ENCODE measurements around the gene TTC28. TPM values are rescaled to one million over a fixed set of nuclear protein-coding genes. Genes with fewer than 3 reads are reported as not detected.

Gene TTC28
- total and polyA plus RNA-seq, 7 experiments from 2014 or later = 0.50 to 8.3 (median 4.2) TPM

- Histone ChIP-seq H3K27me3 (ENCODE audit: control insufficient read depth in 2 of 2, insufficient read depth in 2 of 2, low read length in 2 of 2) (no peaks in the 10 kb centered on the region), H3K4me1 (ENCODE audit: control insufficient read depth in 2 of 2, insufficient read depth in 2 of 2, low read length in 2 of 2) (no peaks in the 10 kb centered on the region), H3K36me3 (ENCODE audit: control insufficient read depth in 2 of 3, insufficient read depth in 3 of 3, low read length in 3 of 3) (no peaks in the 10 kb centered on the region), H3K4me3 (ENCODE audit: low read length) (no peak overlapping the region), H3K27ac (ENCODE audit: low read depth, low read length) (no peak overlapping the region), H3K9me3 (ENCODE audit: control insufficient read depth in 2 of 3, low read length in 3 of 3) (no peaks in the 10 kb centered on the region)
- ChIA-PET POLR2A (no interaction called here), CTCF (no interaction called here)
- H3K9me3 Mint-ChIP-seq = peaks cover 0 to 10% (median 3%) of the 10 kb centered on the region in 11 donors
- intact Hi-C loops (cut with micrococcal nuclease) = no loop called here
- no peak for ATAC-seq
- no peak for DNase-seq
- H3K4me3 Mint-ChIP-seq = no peak overlapping the region
- peaks cover 0 to 8% (median 5%) of the 10 kb centered on the region in 7 donors for H3K4me1 Mint-ChIP-seq
- H3K27me3 Mint-ChIP-seq = peaks cover 0 to 15% (median 11%) of the 10 kb centered on the region in 5 donors
- peaks cover 0 to 7% (median 4%) of the 10 kb centered on the region in 5 donors for H3K36me3 Mint-ChIP-seq
- H3K27ac Mint-ChIP-seq = no peak overlapping the region
Observed at GRCh38 chr22:28188178-28188879, 491.3 kb downstream of the TTC28 start.

GRCh38 chr22:28187612-28188011 is 492.0 kb downstream of the TTC28 start:
- Mint-ChIP-seq H3K36me3 (peaks cover 0 to 7% (median 4%) of the 10 kb centered on the region in 5 donors), H3K4me3 (no peak overlapping the region), H3K9me3 (peaks cover 0 to 4% (median 2%) of the 10 kb centered on the region in 11 donors), H3K4me1 (peaks cover 0 to 6% (median 4%) of the 10 kb centered on the region in 7 donors), H3K27me3 (peaks cover 0 to 15% (median 11%) of the 10 kb centered on the region in 5 donors), H3K27ac (no peak overlapping the region)
- ChIA-PET CTCF (no interaction called here), POLR2A (no interaction called here)
- H3K27me3 ChIP-seq (ENCODE audit: control insufficient read depth in 2 of 2, insufficient read depth in 2 of 2, low read length in 2 of 2) = no peaks in the 10 kb centered on the region
- intact Hi-C loops (cut with micrococcal nuclease) = no loop called here
- no peak overlapping the region for H3K27ac ChIP-seq (ENCODE audit: low read depth, low read length)
- H3K4me1 ChIP-seq (ENCODE audit: control insufficient read depth in 2 of 2, insufficient read depth in 2 of 2, low read length in 2 of 2) = no peaks in the 10 kb centered on the region
- ATAC-seq (no peak), DNase-seq (no peak)
- no peaks in the 10 kb centered on the region for H3K36me3 ChIP-seq (ENCODE audit: control insufficient read depth in 2 of 3, insufficient read depth in 3 of 3, low read length in 3 of 3)
- no peaks in the 10 kb centered on the region for H3K9me3 ChIP-seq (ENCODE audit: control insufficient read depth in 2 of 3, low read length in 3 of 3)
- H3K4me3 ChIP-seq (ENCODE audit: low read length) = no peak overlapping the region

- DNase-seq (no peak), ATAC-seq (no peak)
- H3K27ac Mint-ChIP-seq = no peak overlapping the region
- no peaks in the 10 kb centered on the region for H3K9me3 ChIP-seq (ENCODE audit: control insufficient read depth in 2 of 3, low read length in 3 of 3)
- H3K4me3 ChIP-seq (ENCODE audit: low read length) = no peak overlapping the region
- ChIA-PET POLR2A (no interaction called here), CTCF (no interaction called here)
- intact Hi-C loops (cut with micrococcal nuclease) = no loop called here
- H3K4me1 Mint-ChIP-seq = peaks cover 0 to 6% (median 0%) of the 10 kb centered on the region in 7 donors
- H3K27ac ChIP-seq (ENCODE audit: low read depth, low read length) = no peak overlapping the region
- H3K27me3 Mint-ChIP-seq = peaks cover 0 to 18% (median 11%) of the 10 kb centered on the region in 5 donors
- no peaks in the 10 kb centered on the region for H3K9me3 Mint-ChIP-seq
- H3K36me3 ChIP-seq (ENCODE audit: control insufficient read depth in 2 of 3, insufficient read depth in 3 of 3, low read length in 3 of 3) = no peaks in the 10 kb centered on the region
- no peaks in the 10 kb centered on the region for H3K4me1 ChIP-seq (ENCODE audit: control insufficient read depth in 2 of 2, insufficient read depth in 2 of 2, low read length in 2 of 2)
- H3K36me3 Mint-ChIP-seq = peaks cover 0 to 7% (median 0%) of the 10 kb centered on the region in 5 donors
- no peaks in the 10 kb centered on the region for H3K27me3 ChIP-seq (ENCODE audit: control insufficient read depth in 2 of 2, insufficient read depth in 2 of 2, low read length in 2 of 2)
- no peak overlapping the region for H3K4me3 Mint-ChIP-seq
Observed at GRCh38 chr22:28186641-28187040, 493.0 kb downstream of the TTC28 start.

GRCh38 chr22:28185130-28185529 is 494.5 kb downstream of the TTC28 start:
- no peaks in the 10 kb centered on the region for H3K9me3 ChIP-seq (ENCODE audit: control insufficient read depth in 2 of 3, low read length in 3 of 3)
- H3K27ac Mint-ChIP-seq = no peak overlapping the region
- no peak overlapping the region for H3K4me3 Mint-ChIP-seq
- H3K36me3 ChIP-seq (ENCODE audit: control insufficient read depth in 2 of 3, insufficient read depth in 3 of 3, low read length in 3 of 3) = no peaks in the 10 kb centered on the region
- no peaks in the 10 kb centered on the region for H3K9me3 Mint-ChIP-seq
- peaks cover 0 to 2% (median 0%) of the 10 kb centered on the region in 7 donors for H3K4me1 Mint-ChIP-seq
- no peaks in the 10 kb centered on the region for H3K36me3 Mint-ChIP-seq
- no peak overlapping the region for H3K27ac ChIP-seq (ENCODE audit: low read depth, low read length)
- ATAC-seq (no peak), DNase-seq (no peak)
- POLR2A ChIA-PET = no interaction called here
- H3K4me1 ChIP-seq (ENCODE audit: control insufficient read depth in 2 of 2, insufficient read depth in 2 of 2, low read length in 2 of 2) = no peaks in the 10 kb centered on the region
- peaks cover 0 to 18% (median 11%) of the 10 kb centered on the region in 5 donors for H3K27me3 Mint-ChIP-seq
- no peak overlapping the region for H3K4me3 ChIP-seq (ENCODE audit: low read length)
- CTCF ChIA-PET = no interaction called here
- intact Hi-C loops (cut with micrococcal nuclease) = no loop called here
- no peaks in the 10 kb centered on the region for H3K27me3 ChIP-seq (ENCODE audit: control insufficient read depth in 2 of 2, insufficient read depth in 2 of 2, low read length in 2 of 2)

GRCh38 chr22:28183078-28183860 is 496.4 kb downstream of the TTC28 start:
- Mint-ChIP-seq H3K4me1 (peaks cover 0 to 2% (median 0%) of the 10 kb centered on the region in 7 donors), H3K27me3 (peaks cover 0 to 18% (median 12%) of the 10 kb centered on the region in 5 donors), H3K27ac (no peak overlapping the region), H3K36me3 (peaks cover 0 to 3% (median 0%) of the 10 kb centered on the region in 5 donors), H3K4me3 (no peak overlapping the region), H3K9me3 (no peaks in the 10 kb centered on the region)
- ChIA-PET CTCF (no interaction called here), POLR2A (no interaction called here)
- Histone ChIP-seq H3K27ac (ENCODE audit: low read depth, low read length) (no peak overlapping the region), H3K4me1 (ENCODE audit: control insufficient read depth in 2 of 2, insufficient read depth in 2 of 2, low read length in 2 of 2) (no peaks in the 10 kb centered on the region), H3K27me3 (ENCODE audit: control insufficient read depth in 2 of 2, insufficient read depth in 2 of 2, low read length in 2 of 2) (no peaks in the 10 kb centered on the region), H3K36me3 (ENCODE audit: control insufficient read depth in 2 of 3, insufficient read depth in 3 of 3, low read length in 3 of 3) (no peaks in the 10 kb centered on the region), H3K9me3 (ENCODE audit: control insufficient read depth in 2 of 3, low read length in 3 of 3) (no peaks in the 10 kb centered on the region), H3K4me3 (ENCODE audit: low read length) (no peak overlapping the region)
- no peak for ATAC-seq
- intact Hi-C loops (cut with micrococcal nuclease) = no loop called here
- no peak for DNase-seq

GRCh38 chr22:28180804-28181731 is 498.6 kb downstream of the TTC28 start:
- intact Hi-C loops (cut with micrococcal nuclease) = no loop called here
- no peak for ATAC-seq
- Histone ChIP-seq H3K9me3 (ENCODE audit: control insufficient read depth in 2 of 3, low read length in 3 of 3) (no peaks in the 10 kb centered on the region), H3K27me3 (ENCODE audit: control insufficient read depth in 2 of 2, insufficient read depth in 2 of 2, low read length in 2 of 2) (no peaks in the 10 kb centered on the region), H3K36me3 (ENCODE audit: control insufficient read depth in 2 of 3, insufficient read depth in 3 of 3, low read length in 3 of 3) (no peaks in the 10 kb centered on the region), H3K4me1 (ENCODE audit: control insufficient read depth in 2 of 2, insufficient read depth in 2 of 2, low read length in 2 of 2) (no peaks in the 10 kb centered on the region), H3K4me3 (ENCODE audit: low read length) (no peak overlapping the region), H3K27ac (ENCODE audit: low read depth, low read length) (no peak overlapping the region)
- ChIA-PET POLR2A (no interaction called here), CTCF (no interaction called here)
- H3K27me3 Mint-ChIP-seq = peaks cover 0 to 10% (median 4%) of the 10 kb centered on the region in 5 donors
- no peak for DNase-seq
- peaks cover 0 to 3% (median 0%) of the 10 kb centered on the region in 5 donors for H3K36me3 Mint-ChIP-seq
- no peak overlapping the region for H3K27ac Mint-ChIP-seq
- H3K9me3 Mint-ChIP-seq = peaks cover 0 to 4% (median 0%) of the 10 kb centered on the region in 11 donors
- H3K4me1 Mint-ChIP-seq = no peaks in the 10 kb centered on the region
- no peak overlapping the region for H3K4me3 Mint-ChIP-seq
